VCaP (cell line): ENCODE results near the gene RNF186.

ENCODE experiments used
- H3K27ac ChIP-seq: fragments of 450-650 bp; 2 replicates; pipeline ENCODE4 v1.5.1; 2017
- CTCF ChIP-seq: fragments of 450-650 bp; conservative IDR thresholded peaks from 2 replicates; pipeline ENCODE4 v1.5.1; 2017; ENCODE audit warnings: mild to moderate bottlenecking, moderate library complexity

Gene RNF186

GRCh38 chr1:19819701-19820100, 4.6 kb upstream of the RNF186 start:
- H3K27ac ChIP-seq = no peak overlapping the region; the same call in 1 of the 2 replicates
- no peak for TF ChIP-seq CTCF

GRCh38 chr1:19818324-19818723, 3.2 kb upstream of the RNF186 start:
- no peak overlapping the region for H3K27ac ChIP-seq
- TF ChIP-seq CTCF = no peak

- H3K27ac ChIP-seq = peak overlapping the region; percentile 86; the same call in 1 of the 2 replicates
- no peak for TF ChIP-seq CTCF
Observed at GRCh38 chr1:19817160-19817559, 2.1 kb upstream of the RNF186 start.

- peak overlapping the region; percentile 86 for H3K27ac ChIP-seq
Observed at GRCh38 chr1:19816737-19817086, 1.6 kb upstream of the RNF186 start.

GRCh38 chr1:19815801-19816736, 986 bp upstream of the RNF186 start:
- no peak for TF ChIP-seq CTCF
- peak overlapping the region; percentile 86 for H3K27ac ChIP-seq

GRCh38 chr1:19814244-19814661, 830 bp downstream of the RNF186 start:
- TF ChIP-seq CTCF = no peak
- peak overlapping the region; percentile 86; the same call in 1 of the 2 replicates for H3K27ac ChIP-seq

GRCh38 chr1:19813643-19813960, 1.5 kb downstream of the RNF186 start:
- no peak overlapping the region; the same call in 1 of the 2 replicates for H3K27ac ChIP-seq
- no peak for TF ChIP-seq CTCF
